ENCODE results near the gene SERPINB6. TPM values are rescaled to one million over a fixed set of nuclear protein-coding genes. Genes with fewer than 3 reads are reported as not detected.

The SERPINB6 gene
- total and polyA plus RNA-seq, 9 of the 15 experiments (the other 6 are each of a cell fraction or from before 2014, with no cell fraction given): 86.6 to 211 (median 143) TPM

GRCh38 chr6:3011158-3011557, 39.8 kb upstream of the SERPINB6 start:
- DNase-seq (ENCODE audit: extremely low read depth in 1 of 4, low spot score in 3 of 4) (no peak), FAIRE-seq (no peak), ATAC-seq (no peak)
- CTCF ChIA-PET (ENCODE audit: low intra/inter-chr PET ratio): no interaction called here
- Histone ChIP-seq H4K20me1 (replicated peaks; ENCODE audit: control insufficient read depth, insufficient read depth, low read length) (no peaks in the 10 kb centered on the region), H3K9ac (ENCODE audit: insufficient read depth in 1 of 2, low read depth in 2 of 2, low read length in 2 of 2) (no peak overlapping the region), H3K9me1 (ENCODE audit: control insufficient read depth, insufficient read depth, low read length) (no peaks in the 10 kb centered on the region), H3K36me3 (ENCODE audit: control insufficient read depth, insufficient read depth, low read length) (peaks cover 94% of the 10 kb centered on the region), H3K4me3 (no peak overlapping the region), H3K79me2 (ENCODE audit: control insufficient read depth, insufficient read depth, low read length) (no peaks in the 10 kb centered on the region), H3K9me3 (replicated peaks; ENCODE audit: control insufficient read depth, insufficient read depth, low read depth, low read length) (peaks cover 12% of the 10 kb centered on the region; the same call in 1 of the 2 replicates), H2AFZ (ENCODE audit: low read depth, low read length) (no peak overlapping the region), H3K4me2 (ENCODE audit: insufficient read depth, low read length) (no peak overlapping the region), H3K27me3 (ENCODE audit: control insufficient read depth in 2 of 2, insufficient read depth in 2 of 2, low read length in 2 of 2) (no peaks in the 10 kb centered on the region), H3K27ac (ENCODE audit: extremely low read depth, low read depth, low read length) (no peak overlapping the region), H3K4me1 (replicated peaks in 1 of 2; ENCODE audit: control insufficient read depth in 2 of 2, insufficient read depth in 2 of 2, low read length in 2 of 2) (no peaks in the 10 kb centered on the region)
- in situ Hi-C loops (cut with MboI) (no loop called here), intact Hi-C loops (cut with micrococcal nuclease) (no loop called here)
- no TSS peak for BruUV-seq (replicated peaks)
- POLR2A ChIA-PET: interaction anchor here (0.8 to 3.9 kb wide), 5 partner anchors 9 to 21 kb away, joined by 3 to 22 read pairs (median 11); no protein-coding TSS in a partner anchor
- no peak for TF ChIP-seq DNMT1 (IDR thresholded peaks at IDR 0.05)
- no peak for TF ChIP-seq RAD51 (IDR thresholded peaks at IDR 0.05; ENCODE audit: borderline replicate concordance, low read depth)
- TF ChIP-seq MGA (IDR thresholded peaks at IDR 0.05): 0 out of 2 replicates have a peak, but pooled peaks have one; percentile 8
- TF ChIP-seq, protein P1, sequence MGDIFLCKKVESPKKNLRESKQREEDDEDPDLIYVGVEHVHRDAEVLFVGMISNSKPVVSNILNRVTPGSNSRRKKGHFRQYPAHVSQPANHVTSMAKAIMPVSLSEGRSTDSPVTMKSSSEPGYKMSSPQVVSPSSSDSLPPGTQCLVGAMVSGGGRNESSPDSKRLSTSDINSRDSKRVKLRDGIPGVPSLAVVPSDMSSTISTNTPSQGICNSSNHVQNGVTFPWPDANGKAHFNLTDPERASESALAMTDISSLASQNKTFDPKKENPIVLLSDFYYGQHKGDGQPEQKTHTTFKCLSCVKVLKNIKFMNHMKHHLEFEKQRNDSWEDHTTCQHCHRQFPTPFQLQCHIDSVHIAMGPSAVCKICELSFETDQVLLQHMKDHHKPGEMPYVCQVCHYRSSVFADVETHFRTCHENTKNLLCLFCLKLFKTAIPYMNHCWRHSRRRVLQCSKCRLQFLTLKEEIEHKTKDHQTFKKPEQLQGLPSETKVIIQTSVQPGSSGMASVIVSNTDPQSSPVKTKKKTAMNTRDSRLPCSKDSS (IDR thresholded peaks at IDR 0.05; ENCODE audit: low read depth, partially characterized antibody): peak; percentile 74
- no peak for TF ChIP-seq THRB (CRISPR knock-in tag; conservative IDR thresholded peaks at IDR 0.05)
- TF ChIP-seq PHB (CRISPR knock-in tag; IDR thresholded peaks at IDR 0.05): no peak
- TF ChIP-seq MIER1 (IDR thresholded peaks at IDR 0.05; ENCODE audit: low read depth): no peak
- TF ChIP-seq CBX5 (IDR thresholded peaks at IDR 0.05; ENCODE audit: borderline replicate concordance, low read depth): 0 out of 2 replicates have a peak, but pooled peaks have one; percentile 8
- TF ChIP-seq RBM25 (IDR thresholded peaks at IDR 0.05; ENCODE audit: low read depth, low read length, severe bottlenecking): peak; percentile 36

Data from K562 (cell line).